GM18520 (cell line): ENCODE data around the gene EP300.

Experiments used
- ATAC-seq: cut with Tn5 transposase; IDR thresholded peaks from one replicate; pipeline ENCODE4 v1.9.1; 2021; ENCODE audit not compliant: unreplicated experiment

The EP300 gene

GRCh38 chr22:41204066-41204465 is 111.7 kb downstream of the EP300 start:
- no peak for ATAC-seq

- ATAC-seq, result peak; percentile 98
These were observed 112.9 kb downstream of the EP300 start, which contains the start of gene L3MBTL2 for GRCh38 chr22:41204992-41205900. TSS of gene L3MBTL2 (plus strand) at chr22:41205312. CDS start at chr22:41205363, 51 bp downstream.

- no peak for ATAC-seq
These were observed 114.3 kb downstream of the EP300 start for GRCh38 chr22:41206719-41207118.

GRCh38 chr22:41215409-41215808 is 123.0 kb downstream of the EP300 start:
- no peak for ATAC-seq

DNA sequence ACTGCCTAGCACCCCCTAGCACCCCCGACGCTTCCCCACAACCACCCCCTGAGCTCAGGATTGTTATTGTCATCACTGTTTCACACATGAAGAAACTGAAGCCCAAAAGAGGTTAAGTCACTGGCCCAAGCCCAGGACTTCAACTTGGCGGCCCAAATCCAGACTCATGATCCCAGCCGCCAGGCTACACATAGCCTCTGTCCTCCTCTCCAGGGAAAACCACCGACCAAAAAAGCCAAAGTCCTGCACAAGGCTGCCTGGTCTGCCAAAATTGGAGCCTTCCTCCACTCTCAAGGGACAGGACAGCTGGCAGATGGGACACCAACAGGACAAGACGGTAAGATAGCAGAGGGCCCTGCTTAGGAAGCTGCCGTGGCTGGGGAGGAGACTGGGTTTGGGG is 123.5 kb downstream of the EP300 start:
- ATAC-seq, result no peak

- no peak for ATAC-seq
These were observed 124.6 kb downstream of the EP300 start for GRCh38 chr22:41216984-41217383.

- no peak for ATAC-seq
These were observed 125.3 kb downstream of the EP300 start for GRCh38 chr22:41217553-41218157.

DNA sequence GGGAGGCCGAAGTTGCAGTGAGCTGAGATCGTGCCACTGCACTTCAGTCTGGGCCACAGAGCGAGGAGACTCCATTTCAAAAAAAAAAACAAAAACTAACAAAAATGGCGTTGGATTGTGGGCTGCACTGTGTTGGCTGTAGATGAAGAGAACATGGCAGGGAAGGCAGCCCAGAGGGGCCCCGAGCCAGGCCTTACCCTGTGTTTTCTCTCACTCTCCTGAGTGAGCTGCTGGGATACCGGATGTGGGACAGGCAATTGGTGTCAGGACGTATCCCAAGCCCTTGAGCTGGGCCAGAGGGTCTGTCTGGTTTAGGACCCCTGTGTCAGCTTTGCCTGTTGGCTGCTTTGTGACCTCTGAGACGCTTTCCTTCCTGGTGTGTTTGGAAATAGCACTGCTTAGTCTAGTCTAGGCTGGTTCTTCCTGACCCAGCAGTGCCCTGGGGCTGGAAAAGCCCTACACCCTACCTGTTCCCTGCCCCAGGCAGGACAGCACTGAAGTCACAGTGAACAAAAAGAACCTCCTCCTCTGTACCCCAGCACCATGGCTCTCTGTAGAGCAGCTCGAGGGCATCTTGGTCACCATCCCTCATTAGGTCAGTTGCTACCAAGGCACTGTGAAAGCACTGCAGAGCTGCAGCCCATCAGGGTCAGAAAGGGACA is 130.6 kb downstream of the EP300 start:
- no peak for ATAC-seq

GRCh38 chr22:41223535-41223934 is 131.1 kb downstream of the EP300 start:
- ATAC-seq, result no peak

DNA sequence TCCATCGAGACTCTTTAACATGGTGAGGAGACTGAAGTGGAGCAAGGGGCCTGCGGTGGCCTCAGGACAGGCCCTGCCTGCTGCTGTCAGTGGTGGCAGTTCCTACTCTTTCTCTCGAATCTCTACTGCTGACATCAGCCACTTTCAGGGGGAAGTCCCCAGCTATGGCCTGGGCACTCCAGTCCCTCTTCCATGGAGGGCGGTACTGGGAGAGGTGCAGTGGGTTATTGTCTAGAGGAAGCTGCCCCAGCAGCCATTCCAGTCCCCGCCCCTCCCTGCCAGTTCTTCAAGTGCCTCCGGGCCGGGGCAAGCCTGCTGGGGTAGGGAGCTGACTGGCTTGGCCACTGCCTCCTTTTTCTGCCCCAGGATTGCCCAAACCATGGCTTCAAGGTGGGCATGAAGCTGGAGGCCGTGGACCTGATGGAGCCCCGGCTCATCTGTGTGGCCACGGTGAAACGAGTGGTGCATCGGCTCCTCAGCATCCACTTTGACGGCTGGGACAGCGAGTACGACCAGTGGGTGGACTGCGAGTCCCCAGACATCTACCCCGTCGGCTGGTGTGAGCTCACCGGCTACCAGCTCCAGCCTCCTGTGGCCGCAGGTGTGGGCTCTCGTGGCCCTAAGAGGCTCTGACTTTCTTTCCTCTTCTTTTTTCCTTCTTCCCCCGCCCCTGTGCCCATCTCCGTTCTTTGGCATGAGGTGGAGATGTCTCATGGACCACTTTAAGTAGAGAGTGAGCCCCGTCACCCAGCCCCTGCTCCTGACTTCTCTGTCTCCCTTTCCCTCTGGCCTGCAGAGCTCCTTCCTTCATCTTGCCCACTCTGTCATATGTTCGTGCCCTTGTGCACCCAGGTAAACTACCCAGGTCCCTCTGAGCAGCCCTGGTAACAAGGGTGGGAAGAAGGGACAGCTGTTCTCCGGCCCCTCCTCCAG is 134.6 kb downstream of the EP300 start:
- ATAC-seq, result no peak

DNA sequence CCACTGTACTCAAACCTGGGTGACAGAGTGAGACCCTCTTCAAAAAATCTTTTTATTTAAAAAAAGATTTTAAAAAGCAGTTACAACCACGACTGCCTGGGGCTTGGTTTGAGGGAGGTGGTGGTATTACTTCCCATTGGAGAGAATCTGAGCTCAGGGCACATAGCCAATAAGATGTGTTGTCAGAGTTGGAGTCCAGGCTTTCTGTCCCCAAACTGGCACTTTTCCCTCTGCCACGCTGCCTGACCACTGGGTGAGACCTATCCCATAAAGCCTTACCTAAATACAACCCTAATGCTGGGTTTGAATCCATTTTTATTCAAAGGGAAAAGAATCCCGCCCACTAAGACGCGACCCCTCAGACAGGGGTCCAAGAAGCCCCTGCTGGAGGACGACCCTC is 136.8 kb downstream of the EP300 start:
- ATAC-seq, result no peak
